ENCODE results near the gene RAB39A.
A peak's percentile ranks its signal among the peaks of the same experiment; 100 is the strongest.
"Not testable (repeated sequence)": the region's sequence is repeated elsewhere in the genome, so short reads cannot be mapped to it uniquely, and the experiment has no call there.

RAB39A gene

GRCh38 chr11:107928046-107928766 lies at the start of gene RAB39A:
RAB39A (plus strand) TSS chr11:107928448; CDS start chr11:107928569, 121 bp downstream.
- FAIRE-seq, result peak; percentile 75

GRCh38 chr11:107881471-107881870 lies 46.8 kb upstream of the RAB39A start:
- FAIRE-seq, result not testable (repeated sequence)

- FAIRE-seq, result no peak
Observed at GRCh38 chr11:107882095-107882820, 46.0 kb upstream of the RAB39A start.

- FAIRE-seq, result no peak
Observed at GRCh38 chr11:107898270-107898669, 30.0 kb upstream of the RAB39A start.

- no peak for FAIRE-seq
Observed at GRCh38 chr11:107908211-107908610, 20.0 kb upstream of the RAB39A start.

- not testable (repeated sequence) for FAIRE-seq
Observed at GRCh38 chr11:107912415-107912814, 15.8 kb upstream of the RAB39A start.

- FAIRE-seq, result no peak
Observed at GRCh38 chr11:107915229-107915628, 13.0 kb upstream of the RAB39A start.

GRCh38 chr11:107916671-107917241 lies 11.5 kb upstream of the RAB39A start:
- no peak for FAIRE-seq

GRCh38 chr11:107921997-107922396 lies 6.3 kb upstream of the RAB39A start:
- FAIRE-seq, result no peak

GRCh38 chr11:107923519-107923918 lies 4.7 kb upstream of the RAB39A start:
- FAIRE-seq, result not testable (repeated sequence)

GRCh38 chr11:107924306-107924705 lies 3.9 kb upstream of the RAB39A start:
- FAIRE-seq, result no peak

GRCh38 chr11:107927559-107927958 lies 689 bp upstream of the RAB39A start:
- no peak for FAIRE-seq

- no peak for FAIRE-seq
Observed at GRCh38 chr11:107928767-107929507, 689 bp downstream of the RAB39A start.

GRCh38 chr11:107929611-107930200 lies 1.5 kb downstream of the RAB39A start:
- FAIRE-seq, result no peak

- FAIRE-seq, result no peak
Observed at GRCh38 chr11:107931206-107931605, 3.0 kb downstream of the RAB39A start.

GRCh38 chr11:107947904-107948303 lies 19.7 kb downstream of the RAB39A start:
- FAIRE-seq, result no peak

GRCh38 chr11:107948328-107948727 lies 20.1 kb downstream of the RAB39A start:
- not testable (repeated sequence) for FAIRE-seq

- FAIRE-seq, result no peak
Observed at GRCh38 chr11:107951155-107951554, 22.9 kb downstream of the RAB39A start.

- FAIRE-seq, result no peak
Observed at GRCh38 chr11:107953446-107953845, 25.2 kb downstream of the RAB39A start.

- FAIRE-seq, result no peak
Observed at GRCh38 chr11:107956543-107956942, 28.3 kb downstream of the RAB39A start.

GRCh38 chr11:107957109-107957588 lies 28.9 kb downstream of the RAB39A start:
- FAIRE-seq, result no peak

GRCh38 chr11:107961480-107961879 lies 33.2 kb downstream of the RAB39A start:
- peak; percentile 62 for FAIRE-seq

- no peak for FAIRE-seq
Observed at GRCh38 chr11:107962181-107962580, 33.9 kb downstream of the RAB39A start.
